DMS79 treated with DMSO at 0.1 percent for 48 hours (cell line): ENCODE measurements around the gene MIER2.
"Not testable (repeated sequence)": the region's sequence is repeated elsewhere in the genome, so short reads cannot be mapped to it uniquely, and the experiment has no call there.

Experiments used
- DNase-seq: peaks from one replicate; lab custom pipeline; 2025; lab: John Stamatoyannopoulos, UW

Gene MIER2

DNA sequence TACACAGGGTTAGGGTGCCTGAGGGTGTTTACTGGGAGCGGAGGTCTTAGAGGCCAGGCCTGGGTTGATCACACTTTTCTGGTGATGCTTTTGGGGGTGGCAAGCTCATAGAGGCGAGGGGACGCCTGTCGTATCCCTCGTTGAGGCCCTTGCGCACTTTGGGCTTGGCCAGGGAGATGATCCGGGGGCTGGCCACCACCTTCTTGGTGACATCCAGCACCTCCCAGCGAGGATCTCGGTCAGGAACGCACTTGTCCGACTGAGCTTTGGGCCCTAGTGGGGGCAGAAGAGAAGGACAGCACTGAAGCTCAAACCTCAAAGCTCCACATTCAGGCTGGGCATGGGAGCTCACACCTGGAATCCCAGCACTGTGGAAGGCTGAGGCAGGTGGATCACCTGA is 17.6 kb upstream of the MIER2 start:
- no peak for DNase-seq

GRCh38 chr19:359653-359925 is 15.0 kb upstream of the MIER2 start:
- no peak for DNase-seq

DNA sequence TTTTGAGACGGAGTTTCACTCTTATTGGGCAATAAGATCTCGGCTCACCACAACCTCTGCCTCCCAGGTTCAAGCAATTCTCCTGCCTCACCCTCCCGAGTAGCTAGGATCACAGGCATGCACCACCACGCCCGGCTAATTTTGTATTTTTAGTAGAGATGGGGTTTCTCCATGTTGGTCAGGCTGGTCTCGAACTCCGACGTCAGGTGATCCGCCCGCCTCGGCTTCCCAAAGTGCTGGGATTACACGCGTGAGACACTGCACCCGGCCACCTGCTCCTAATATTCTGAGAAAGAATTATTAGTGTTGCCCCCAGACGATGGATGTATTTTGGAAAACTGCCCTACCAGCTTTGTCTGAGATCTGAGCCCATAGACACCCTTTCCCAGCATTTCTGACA is 10.9 kb upstream of the MIER2 start:
- not testable (repeated sequence) for DNase-seq

GRCh38 chr19:355134-355533 is 10.5 kb upstream of the MIER2 start:
- no peak for DNase-seq

DNA sequence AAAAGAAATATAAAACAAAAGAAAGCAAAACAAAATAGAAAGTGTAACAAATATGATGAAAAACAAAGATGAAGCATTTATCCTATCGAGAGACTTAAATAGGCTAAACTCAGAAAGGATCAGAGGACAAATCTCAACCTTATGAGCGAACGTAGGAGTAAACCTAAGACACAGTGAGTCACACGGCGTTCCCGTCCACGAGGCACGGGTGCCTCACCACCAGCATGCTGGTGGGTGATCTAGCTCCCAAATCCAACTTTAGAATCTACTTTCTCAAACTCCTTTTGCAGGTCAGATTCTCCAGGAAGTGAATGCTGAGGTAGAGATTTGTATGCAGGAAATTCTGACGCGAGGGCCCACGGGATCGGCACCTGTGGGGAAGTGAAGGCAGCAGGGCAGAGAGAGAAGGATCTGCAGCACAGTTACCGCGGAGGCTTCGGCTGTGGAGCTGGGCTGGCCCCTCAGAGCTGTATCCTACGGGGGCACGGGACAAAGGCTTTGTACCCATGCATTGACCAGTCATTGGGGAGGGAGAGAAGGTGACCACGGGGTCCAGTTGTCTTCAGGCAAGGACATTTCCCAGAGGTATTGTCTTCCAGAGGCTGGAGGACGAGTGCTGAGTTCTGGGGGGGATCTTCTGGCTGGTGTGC is 7.5 kb upstream of the MIER2 start:
- DNase-seq, result no peak

- DNase-seq, result no peak
Measured at GRCh38 chr19:347946-348861, 3.6 kb upstream of the MIER2 start.

DNA sequence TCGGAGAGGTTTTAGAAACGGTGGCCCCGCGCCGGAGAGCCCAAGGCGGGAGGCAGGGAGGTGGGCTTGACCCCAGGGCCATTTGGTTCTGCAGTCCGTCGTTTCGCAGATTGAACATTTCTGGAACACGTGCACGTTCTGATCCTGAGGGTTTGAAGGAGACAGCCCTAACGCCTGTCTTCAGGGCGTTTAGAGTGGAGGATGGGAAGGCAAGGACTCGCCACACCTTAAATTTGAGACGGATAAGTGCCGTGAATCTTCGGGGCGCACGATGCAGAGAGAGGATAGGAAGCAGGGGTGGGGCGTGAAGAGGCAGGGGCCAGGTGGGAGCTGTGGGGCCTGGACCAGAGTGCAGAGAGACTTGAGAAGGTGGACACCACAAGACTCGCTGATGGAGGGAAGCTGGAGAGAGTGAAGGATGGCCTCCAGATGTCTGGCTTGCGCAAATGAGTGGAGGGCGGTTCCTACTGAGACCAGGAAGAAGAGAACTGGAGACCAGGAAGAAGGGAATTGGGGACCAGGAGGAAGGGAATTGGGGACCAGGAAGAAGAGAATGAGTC is 804 bp upstream of the MIER2 start:
- DNase-seq, result no peak

DNA sequence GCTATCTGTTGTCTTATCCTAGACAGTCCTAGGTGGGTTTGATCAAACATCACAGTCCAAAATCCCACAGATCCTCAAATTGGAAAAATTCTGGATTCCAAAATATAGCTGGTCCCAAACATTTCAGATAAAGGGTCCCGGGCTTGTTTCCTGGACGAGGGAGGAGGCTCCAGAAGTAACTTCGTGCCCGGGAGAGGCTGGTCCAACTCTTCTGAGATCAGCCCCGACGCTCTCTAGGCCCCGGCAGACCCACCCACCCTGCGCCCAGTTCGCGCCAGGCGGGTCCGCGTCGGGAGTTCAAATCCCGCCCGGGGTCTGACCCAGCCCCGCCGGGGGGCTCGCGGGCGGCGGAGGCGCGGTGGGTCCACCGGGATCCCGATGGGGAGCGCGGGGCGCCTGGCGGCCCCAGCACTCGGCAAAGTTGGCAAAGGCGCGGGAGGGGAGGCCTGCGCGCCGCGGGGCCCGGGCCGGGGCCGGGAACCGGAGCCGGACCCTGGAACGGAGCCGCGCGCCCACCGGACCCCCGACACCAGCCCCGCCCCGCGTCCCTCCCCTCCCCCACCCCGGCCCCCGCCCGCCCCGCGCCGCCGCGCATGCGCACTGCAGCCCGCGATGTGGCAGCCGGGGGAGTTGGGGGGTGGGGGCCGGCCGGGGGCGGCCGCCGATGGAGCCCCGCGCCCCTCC is 513 bp downstream of the MIER2 start:
- DNase-seq, result no peak

DNA sequence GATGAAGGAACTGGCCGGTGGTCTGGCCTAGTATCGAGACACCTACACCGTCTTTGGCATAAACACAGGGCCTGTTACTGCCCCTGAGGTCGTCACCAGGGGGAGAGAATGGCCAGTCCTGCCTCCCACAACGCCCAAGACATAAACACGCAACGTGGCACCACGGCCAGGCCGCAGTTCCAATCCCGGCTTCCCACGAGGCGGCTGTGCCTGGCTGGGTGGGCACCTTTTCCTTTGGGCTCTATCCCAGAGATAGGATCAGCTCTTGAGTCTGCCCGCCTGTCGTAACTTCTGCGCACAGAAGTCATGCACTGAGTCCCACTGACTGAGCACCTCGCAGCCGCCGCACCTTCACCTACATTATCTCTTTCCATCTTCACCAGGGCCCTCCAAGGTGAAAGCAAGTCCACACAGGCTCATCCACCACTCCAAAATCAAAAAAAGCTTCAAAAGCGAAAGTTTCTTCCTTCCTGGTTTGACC is 1.1 kb downstream of the MIER2 start:
- no peak for DNase-seq

DNA sequence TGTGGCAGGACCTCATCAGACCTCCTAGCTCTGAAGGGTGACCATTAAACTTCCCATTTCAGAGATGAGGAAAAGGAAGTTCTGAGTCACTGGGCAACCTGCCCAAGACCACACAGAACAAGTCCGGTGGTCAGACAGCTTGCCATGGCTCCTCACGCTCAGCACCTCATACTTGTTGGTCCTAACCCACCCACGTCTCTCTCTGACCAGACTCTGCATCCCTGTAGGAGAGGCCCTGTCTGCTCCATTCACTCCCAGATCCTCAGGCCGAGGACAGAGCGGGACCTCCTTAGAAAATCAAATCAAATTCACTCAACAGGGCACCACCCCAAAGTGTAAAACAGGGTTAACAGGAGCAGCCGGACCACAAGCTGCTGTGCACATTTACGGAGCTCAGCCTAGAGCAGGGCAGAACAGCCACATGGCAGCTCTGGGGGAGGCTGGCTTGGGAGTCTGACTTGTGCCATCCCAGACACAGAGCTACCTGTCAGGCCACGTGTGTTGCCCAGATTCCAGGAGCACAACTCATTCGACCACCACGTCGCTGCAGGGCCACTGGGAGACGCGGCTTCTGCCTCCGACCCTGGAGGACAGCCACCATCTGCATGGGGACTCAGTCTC is 1.7 kb downstream of the MIER2 start:
- no peak for DNase-seq

- DNase-seq, result no peak
Measured at GRCh38 chr19:342128-342455, 2.5 kb downstream of the MIER2 start.

DNA sequence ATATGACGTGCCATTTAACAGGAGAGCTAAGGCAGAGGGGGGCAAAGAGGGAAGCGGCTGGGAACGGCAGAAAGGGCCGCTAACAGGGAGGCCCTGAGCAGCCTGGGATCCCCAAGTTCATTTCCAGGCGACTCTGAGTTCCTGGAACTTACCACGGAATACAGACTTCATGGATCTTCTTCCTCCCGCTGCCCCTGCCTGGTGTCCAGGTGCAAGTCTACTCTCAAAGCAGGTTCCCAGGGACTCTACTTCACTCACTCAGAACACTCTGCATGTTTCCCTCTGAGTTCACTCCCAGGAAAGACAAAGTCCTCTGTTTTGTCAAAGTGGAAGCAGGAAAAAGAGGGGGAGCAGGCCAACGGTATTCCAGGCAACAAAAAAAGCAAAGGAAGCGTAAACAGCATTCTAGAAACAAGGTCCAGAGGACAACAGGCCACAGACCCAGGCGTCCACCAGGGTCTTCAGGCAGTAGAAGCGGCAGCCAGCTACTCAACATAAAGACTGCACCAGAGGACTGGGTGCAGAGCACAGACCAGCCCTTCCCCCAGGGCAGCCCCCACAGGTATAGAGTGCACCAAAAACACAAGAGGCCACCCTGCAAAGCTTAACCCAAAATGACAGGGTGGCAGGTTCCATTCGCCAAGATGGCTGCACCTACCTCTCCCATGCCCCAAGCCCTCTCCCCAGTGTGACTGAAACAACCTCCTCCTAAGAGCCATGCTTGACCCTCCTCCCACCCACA is 3.0 kb downstream of the MIER2 start:
- DNase-seq, result no peak

DNA sequence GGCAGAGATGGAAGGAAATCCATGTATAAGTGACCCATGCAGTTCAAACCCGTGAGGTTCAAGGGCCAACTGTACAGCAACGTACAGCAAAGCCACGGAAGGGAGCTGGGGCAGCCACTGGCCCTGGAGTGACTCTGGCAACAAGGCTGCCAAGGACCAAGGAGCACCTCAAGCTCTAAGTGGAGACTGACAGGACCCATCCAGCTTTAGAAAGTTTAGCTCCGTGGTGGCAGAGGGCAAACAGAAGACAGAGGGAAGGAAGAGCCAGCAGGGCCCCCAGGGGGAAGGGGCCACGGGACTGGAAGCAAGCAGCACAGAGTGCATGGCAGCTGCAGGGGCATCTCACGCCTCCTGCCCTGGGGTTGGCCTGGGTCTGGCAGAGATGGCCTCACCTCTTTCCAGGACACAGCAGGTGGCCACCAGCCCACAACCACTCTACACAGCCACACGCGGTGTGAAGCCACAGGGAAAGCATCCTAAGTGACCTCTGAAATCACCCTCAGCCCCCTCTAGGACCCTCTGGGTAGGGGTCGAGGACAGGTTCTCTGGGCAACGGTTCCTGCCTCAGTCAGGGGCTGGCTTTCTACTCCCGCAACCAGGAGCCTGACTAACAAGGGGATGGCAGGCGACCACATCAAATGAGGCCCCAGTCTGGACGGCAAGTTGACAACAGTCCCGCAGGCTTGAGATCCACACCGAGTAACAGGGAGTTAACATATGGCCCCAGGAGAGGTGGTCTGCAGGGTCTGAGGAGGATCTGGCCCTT is 3.8 kb downstream of the MIER2 start:
- DNase-seq, result no peak

GRCh38 chr19:339262-339887 is 5.2 kb downstream of the MIER2 start:
- DNase-seq, result no peak

DNA sequence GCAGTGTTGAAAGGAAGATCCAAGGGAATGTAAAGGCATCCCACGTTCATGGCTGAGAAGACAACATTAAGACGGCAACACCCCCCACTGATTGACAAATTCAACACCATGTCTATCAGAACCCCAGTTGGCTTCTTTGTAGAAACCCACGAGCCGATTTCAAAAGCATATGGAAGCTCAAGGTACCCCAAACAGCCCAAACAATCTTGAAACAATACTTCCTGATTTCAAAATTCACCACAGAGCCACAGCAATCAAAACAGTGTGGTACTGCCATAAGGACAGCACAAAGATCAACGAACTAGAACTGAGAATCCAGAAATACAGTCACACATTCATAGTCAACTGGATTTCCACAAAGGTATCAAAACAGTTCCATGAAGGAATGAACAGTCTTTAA is 6.2 kb downstream of the MIER2 start:
- no peak for DNase-seq

DNA sequence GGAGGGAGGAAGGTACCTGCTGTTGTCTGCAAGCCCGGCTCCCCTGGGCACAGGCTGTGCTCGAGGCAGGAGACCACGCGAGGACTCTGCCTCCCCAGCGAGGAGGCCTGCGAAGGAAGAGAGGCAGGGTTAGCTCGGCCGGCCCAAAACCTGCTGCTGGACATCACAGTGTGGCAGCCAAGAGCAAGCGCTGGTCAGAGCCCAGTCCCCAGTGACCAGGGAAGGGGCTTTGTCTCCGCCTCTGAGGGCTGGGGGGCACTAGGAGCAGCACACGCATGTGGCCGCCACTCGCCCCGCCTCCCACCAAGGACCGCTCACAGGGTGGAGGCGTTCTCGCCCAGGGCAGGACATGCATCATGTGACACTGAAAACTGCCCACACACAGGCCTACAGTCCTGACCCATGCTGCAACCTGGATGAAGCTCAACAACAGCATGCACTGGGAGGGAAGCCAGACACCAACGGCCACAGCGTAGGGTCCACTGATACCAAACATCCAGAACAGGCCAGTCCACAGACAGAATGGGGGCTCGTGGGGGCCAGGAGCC is 8.5 kb downstream of the MIER2 start:
- no peak for DNase-seq

DNA sequence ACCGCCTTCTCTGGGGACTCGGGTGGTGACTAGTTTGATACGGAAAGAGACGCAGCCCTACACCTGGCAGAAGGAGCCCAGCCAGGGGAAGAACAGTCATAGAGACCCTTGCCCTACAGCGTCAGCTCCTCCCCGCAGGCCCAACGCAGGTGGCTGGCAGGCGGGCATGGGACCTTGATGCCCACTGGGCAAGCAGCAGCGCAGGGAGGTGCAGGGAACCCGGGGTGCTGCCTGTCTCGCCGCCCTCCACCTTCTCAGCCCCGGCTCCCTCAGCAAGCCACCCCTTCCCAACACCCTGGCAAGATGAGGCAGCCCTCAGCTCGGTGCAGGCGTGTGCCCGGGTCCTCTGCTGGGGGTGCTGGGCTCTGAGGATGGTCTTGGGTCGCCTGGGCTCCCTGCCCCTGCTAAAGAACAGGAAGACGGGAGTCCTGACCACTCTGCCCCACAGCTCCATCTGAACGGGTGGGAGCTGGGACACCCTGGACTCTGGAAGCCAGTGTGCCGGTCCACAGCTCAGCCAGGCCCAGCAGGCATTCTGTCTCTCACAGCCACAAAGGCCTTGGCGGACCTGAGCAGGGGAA is 9.0 kb downstream of the MIER2 start:
- no peak for DNase-seq

DNA sequence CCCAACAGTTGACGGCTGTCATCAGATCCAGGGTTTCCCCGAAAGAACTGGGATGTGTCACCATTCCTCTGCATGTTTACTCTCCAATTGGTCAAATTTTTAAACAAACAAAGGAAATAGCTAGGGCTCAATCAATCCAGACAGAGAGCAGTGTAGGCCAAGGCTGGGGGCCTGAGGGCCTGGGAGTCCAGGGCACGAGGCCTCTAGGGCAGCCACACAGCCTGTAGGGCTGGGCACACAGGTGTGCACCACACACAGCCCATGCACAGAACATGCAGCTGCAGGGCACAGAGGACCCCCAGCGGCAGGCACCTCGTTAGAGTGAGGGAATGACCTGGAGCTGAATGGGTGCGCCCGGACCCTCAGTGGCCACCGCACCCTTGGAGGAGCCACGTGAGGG is 9.5 kb downstream of the MIER2 start:
- no peak for DNase-seq

GRCh38 chr19:334296-335071 is 10.1 kb downstream of the MIER2 start:
- DNase-seq, result no peak
